Coronary artery (tissue), 2 donors: ENCODE data around the gene ATXN1.

Experiments used
- DNase-seq: peaks from one replicate; pipeline ENCODE4 v3.0.0-alpha.2; 2017; ENCODE audit warnings: low spot score
- H3K27ac ChIP-seq, 2 donors: fragments of 200-600 bp; sonication (generic); one replicate each; pipeline ENCODE4 v1.5.1; 2016 to 2019
- H3K4me3 ChIP-seq: fragments of 200-600 bp; sonication (generic); 2 replicates; pipeline ENCODE4 v1.5.1; 2016; ENCODE audit warnings: mild to moderate bottlenecking, moderate library complexity
- CTCF ChIP-seq: fragments of 200-600 bp; sonication (generic); IDR thresholded peaks from one replicate; pipeline ENCODE4 v1.5.1; 2019; ENCODE audit warnings: antibody characterized with exemption

ATXN1 gene

GRCh38 chr6:16279243-16279642 is 482.0 kb downstream of the ATXN1 start:
- H3K27ac ChIP-seq, result peak overlapping the region in 1 of 2 donors; percentile 82
- no peak for TF ChIP-seq CTCF
- no peak for DNase-seq
- H3K4me3 ChIP-seq, result no peak overlapping the region

- DNase-seq, result no peak
- H3K4me3 ChIP-seq, result no peak overlapping the region
- TF ChIP-seq CTCF, result no peak
- H3K27ac ChIP-seq, result peak overlapping the region in 1 of 2 donors; percentile 82
Measured at GRCh38 chr6:16278750-16279149, 482.5 kb downstream of the ATXN1 start.

- no peak for TF ChIP-seq CTCF
- H3K27ac ChIP-seq, result peak overlapping the region; percentile 19 to 82
Measured at GRCh38 chr6:16278048-16278724, 483.1 kb downstream of the ATXN1 start.

GRCh38 chr6:16277101-16277981 is 483.9 kb downstream of the ATXN1 start:
- DNase-seq, result peak; percentile 93
- peak overlapping the region; percentile 39 for H3K4me3 ChIP-seq
- TF ChIP-seq CTCF, result peak; percentile 13
- H3K27ac ChIP-seq, result peak overlapping the region; percentile 19 to 82

More at GRCh38 chr6:16278048-16278724, 483.1 kb downstream of the ATXN1 start:
- no peak for DNase-seq
- peak overlapping the region; percentile 24 for H3K4me3 ChIP-seq

GRCh38 chr6:16274885-16275589 is 486.2 kb downstream of the ATXN1 start:
- no peak for DNase-seq
- no peak for TF ChIP-seq CTCF
- H3K27ac ChIP-seq, result no peak overlapping the region
- no peak overlapping the region for H3K4me3 ChIP-seq

- H3K4me3 ChIP-seq, result no peak overlapping the region
- no peak for DNase-seq
- no peak overlapping the region for H3K27ac ChIP-seq
- TF ChIP-seq CTCF, result no peak
Measured at GRCh38 chr6:16274483-16274882, 486.8 kb downstream of the ATXN1 start.
